H1 (cell line): ENCODE results near the gene KLF13. TPM values are rescaled to one million over a fixed set of nuclear protein-coding genes. Genes with fewer than 3 reads are reported as not detected.

Experiments
- CTCF ChIA-PET: fragments of 300-600 bp; sonication (Branson Sonifier 250); formaldehyde crosslinking; loops from one replicate; lab custom pipeline; 2021; ENCODE audit not compliant: partially characterized antibody; lab: Charles Lee
- POLR2A ChIA-PET: fragments of 300-600 bp; sonication (Branson Sonifier 250); formaldehyde crosslinking; loops from one replicate; lab custom pipeline; 2021; ENCODE audit warnings: inconsistent platforms; ENCODE audit not compliant: partially characterized antibody; lab: Charles Lee
- DNase-seq, 2 experiments: peaks; one replicate each; pipeline versions ENCODE4 v3.0.0 to v3.0.0-alpha.2; 2010 to 2022; ENCODE audit warnings: low spot score in 2 of 2, low read depth in 1 of 2, mixed read lengths in 1 of 2
- FAIRE-seq: peaks from 2 replicates; lab custom pipeline; 2011; peaks lifted over from hg19 to GRCh38; lab: Jason Lieb, UNC
- H2AFZ ChIP-seq: 2 replicates; pipeline ENCODE4 v1.8.1; 2012; ENCODE audit warnings: low read length, inconsistent platforms
- H2AK5ac ChIP-seq: 2 replicates; pipeline ENCODE4 v1.6.1; 2013; ENCODE audit warnings: low read depth, low read length
- H2BK120ac ChIP-seq: replicated peaks from 2 replicates; pipeline ENCODE3; 2013; ENCODE audit warnings: low read depth, low read length, inconsistent platforms
- H2BK12ac ChIP-seq: 2 replicates; pipeline ENCODE4 v1.6.1; 2013; ENCODE audit warnings: low read depth, low read length
- H2BK15ac ChIP-seq: 2 replicates; pipeline ENCODE4 v1.6.1; 2013; ENCODE audit warnings: low read length
- H2BK20ac ChIP-seq: 2 replicates; pipeline ENCODE4 v1.6.1; 2013; ENCODE audit warnings: low read length
- H2BK5ac ChIP-seq: 2 replicates; pipeline ENCODE4 v1.6.1; 2013; ENCODE audit warnings: low read depth, low read length
- H3K14ac ChIP-seq: 2 replicates; pipeline ENCODE4 v1.6.1; 2013; ENCODE audit warnings: inconsistent platforms; ENCODE audit not compliant: insufficient read length
- H3K18ac ChIP-seq: 2 replicates; pipeline ENCODE4 v1.6.1; 2013; ENCODE audit warnings: low read length; ENCODE audit errors: extremely low read depth
- H3K23ac ChIP-seq: 2 replicates; pipeline ENCODE4 v1.6.1; 2013; ENCODE audit warnings: inconsistent platforms; ENCODE audit not compliant: insufficient read length
- H3K23me2 ChIP-seq: 2 replicates; pipeline ENCODE4 v1.6.1; 2013; ENCODE audit warnings: low read depth, low read length
- H3K27ac ChIP-seq: 2 replicates; pipeline ENCODE4 v1.6.1; 2011; ENCODE audit warnings: low read depth, low read length, inconsistent platforms
- H3K27me3 ChIP-seq, 4 experiments: replicated peaks in 1 of 4; 1 replicate in 1 of 4; 2 replicates in 3 of 4; pipeline versions ENCODE4 v1.6.1 to v1.8.1; 2011 to 2013; ENCODE audit warnings: low read length in 3 of 4, mild to moderate bottlenecking in 3 of 4, inconsistent platforms in 2 of 4, mixed read lengths in 2 of 4, moderate library complexity in 1 of 4; ENCODE audit not compliant: control insufficient read depth in 3 of 4, insufficient read depth in 3 of 4; ENCODE audit errors: extremely low read depth in 1 of 4
- H3K36me3 ChIP-seq, 4 experiments: 2 replicates each; pipeline versions ENCODE4 v1.6.1 to v1.8.1; 2011 to 2013; ENCODE audit warnings: mild to moderate bottlenecking in 4 of 4, low read length in 3 of 4, moderate library complexity in 2 of 4, control low read depth in 1 of 4, inconsistent platforms in 1 of 4; ENCODE audit not compliant: insufficient read depth in 4 of 4, control insufficient read depth in 2 of 4
- H3K4ac ChIP-seq: replicated peaks from 2 replicates; pipeline ENCODE3; 2013; ENCODE audit warnings: low read length, low read depth, mixed read lengths, inconsistent platforms; ENCODE audit not compliant: insufficient read length
- H3K4me1 ChIP-seq, 4 experiments: replicated peaks in 1 of 4; 1 replicate in 1 of 4; 2 replicates in 3 of 4; pipeline versions ENCODE4 v1.6.1 to v1.8.1; 2011 to 2013; ENCODE audit warnings: low read length in 3 of 4, inconsistent platforms in 2 of 4, mixed read lengths in 1 of 4; ENCODE audit not compliant: insufficient read depth in 4 of 4, control insufficient read depth in 3 of 4
- H3K4me2 ChIP-seq, 2 experiments: 2 replicates each; pipeline versions ENCODE4 v1.6.1 to v1.8.1; 2011 to 2013; ENCODE audit warnings: low read depth in 2 of 2, low read length in 2 of 2, control low read depth in 1 of 2, inconsistent platforms in 1 of 2, mild to moderate bottlenecking in 1 of 2; ENCODE audit not compliant: insufficient read depth in 1 of 2
- H3K4me3 ChIP-seq, 4 experiments: fragments of 200-600, 300-600 bp in 1 of 4; sonication (generic), shearing (Covaris generic), sonication (Bioruptor Twin) in 1 of 4; 2 replicates each; pipeline versions ENCODE4 v1.5.1 to v1.8.1; 2011 to 2016; ENCODE audit warnings: low read length in 4 of 4, low read depth in 3 of 4, control low read depth in 2 of 4, inconsistent platforms in 2 of 4, mild to moderate bottlenecking in 2 of 4, mixed read lengths in 1 of 4, moderate library complexity in 1 of 4; ENCODE audit not compliant: insufficient read depth in 2 of 4; ENCODE audit errors: extremely low read depth in 1 of 4
- H3K56ac ChIP-seq: replicated peaks from 2 replicates; pipeline ENCODE3; 2013; ENCODE audit warnings: low read depth, mild to moderate bottlenecking, mixed read lengths, low read length, inconsistent platforms; ENCODE audit not compliant: insufficient read length
- H3K79me1 ChIP-seq: 2 replicates; pipeline ENCODE4 v1.6.1; 2013; ENCODE audit warnings: low read depth, low read length, control low read depth
- H3K79me2 ChIP-seq, 2 experiments: 2 replicates each; pipeline versions ENCODE4 v1.6.1 to v1.8.1; 2012 to 2013; ENCODE audit warnings: low read length in 2 of 2, mild to moderate bottlenecking in 2 of 2, inconsistent platforms in 1 of 2; ENCODE audit not compliant: insufficient read depth in 2 of 2, control insufficient read depth in 1 of 2
- H3K9ac ChIP-seq, 4 experiments: replicated peaks in 1 of 4; 1 replicate in 1 of 4; 2 replicates in 3 of 4; pipeline versions ENCODE4 v1.6.1 to v1.8.1; 2011 to 2013; ENCODE audit warnings: low read depth in 3 of 4, low read length in 3 of 4, control low read depth in 2 of 4, mild to moderate bottlenecking in 2 of 4, moderate library complexity in 2 of 4, inconsistent platforms in 1 of 4; ENCODE audit errors: extremely low read depth in 1 of 4
- H3K9me3 ChIP-seq, 2 experiments: 2 replicates each; pipeline versions ENCODE4 v1.6.1 to v1.8.1; 2012 to 2013; ENCODE audit warnings: mild to moderate bottlenecking in 2 of 2, moderate library complexity in 2 of 2, control low read depth in 1 of 2, inconsistent platforms in 1 of 2, low read depth in 1 of 2, low read length in 1 of 2, mixed read lengths in 1 of 2; ENCODE audit not compliant: insufficient read depth in 2 of 2
- H4K20me1 ChIP-seq, 2 experiments: replicated peaks in 1 of 2; 2 replicates each; pipeline versions ENCODE3 to v1.8.1; 2011 to 2013; ENCODE audit warnings: inconsistent platforms in 2 of 2, low read length in 2 of 2, mild to moderate bottlenecking in 1 of 2; ENCODE audit not compliant: insufficient read depth in 2 of 2, control insufficient read depth in 1 of 2
- H4K5ac ChIP-seq: 2 replicates; pipeline ENCODE4 v1.6.1; 2013; ENCODE audit warnings: low read length, low read depth, mixed read lengths, inconsistent platforms; ENCODE audit not compliant: insufficient read length
- H4K8ac ChIP-seq: 2 replicates; pipeline ENCODE4 v1.8.0; 2013; ENCODE audit warnings: mild to moderate bottlenecking, moderate library complexity, low read length, inconsistent platforms; ENCODE audit not compliant: insufficient read depth; ENCODE audit errors: extremely low read depth
- H4K91ac ChIP-seq: replicated peaks from 2 replicates; pipeline ENCODE3; 2013; ENCODE audit warnings: low read length, mixed read lengths, inconsistent platforms; ENCODE audit not compliant: insufficient read length
- EGR1 ChIP-seq: IDR thresholded peaks from 2 replicates; pipeline ENCODE4 v1.6.1; 2011; ENCODE audit warnings: low read depth, low read length, borderline replicate concordance
- EP300 ChIP-seq, 2 experiments: IDR thresholded peaks; 1 replicate in 1 of 2; 2 replicates in 1 of 2; pipeline ENCODE4 v1.6.1; 2011 to 2012; ENCODE audit warnings: low read depth in 2 of 2, low read length in 2 of 2, mild to moderate bottlenecking in 2 of 2, borderline replicate concordance in 1 of 2, inconsistent platforms in 1 of 2, moderate library complexity in 1 of 2
- SRF ChIP-seq: IDR thresholded peaks from 2 replicates; pipeline ENCODE4 v1.6.1; 2011; ENCODE audit warnings: mild to moderate bottlenecking, low read depth, low read length, moderate library complexity
- TBP ChIP-seq: IDR thresholded peaks from 2 replicates; pipeline ENCODE4 v1.6.1; 2011; ENCODE audit warnings: low read depth, low read length, improper control_type of control experiment
- WGBS, 2 experiments: shearing (Covaris generic) in 1 of 2; methylation state at CpG; one replicate each; pipeline versions ENCODE4 v1.1.6 to v1.1.7; 2013 to 2015; ENCODE audit warnings: low lambda C conversion rate in 2 of 2, mixed read lengths in 2 of 2, inconsistent platforms in 1 of 2, low coverage in 1 of 2, missing lambda C conversion rate in 1 of 2; ENCODE audit not compliant: insufficient replicate concordance in 2 of 2, insufficient coverage in 1 of 2, insufficient read length in 1 of 2; ENCODE audit errors: extremely low coverage in 1 of 2, missing lambda C conversion rate in 1 of 2; 5-methylcytosine and 5-hydroxymethylcytosine counted together
- polyA plus RNA-seq, 7 experiments: library from polyadenylated mRNA; depleted of rRNA in 3 of 7; stranded (reverse) in 5 of 7; unstranded in 2 of 7; fragments of >200 nt in 5 of 7; fragments of 200-250 nt in 2 of 7; gene quantifications; 1 replicate in 5 of 7; 2 replicates in 1 of 7; 4 replicates in 1 of 7; pipeline versions ENCODE4 v1.2.1 to v1.2.3, GENCODE V29; 2011 to 2013; ENCODE audit warnings: missing spikeins in 2 of 7, mixed read lengths in 2 of 7
- total RNA-seq: library from RNA; stranded (reverse); fragmentation: NEBNext Ultra II Directional; extraction: Animal tissue kit (Norgen Biotek cat#: 25700); gene quantifications from 2 replicates; pipeline ENCODE4 v1.2.1, GENCODE V29; 2021
- TF ChIP-seq, protein P1 (sequence below): IDR thresholded peaks from 2 replicates; pipeline ENCODE4 v1.6.1; 2011; ENCODE audit warnings: low read length, improper control_type of control experiment

Gene KLF13
- total and polyA plus RNA-seq, 2 of the 8 experiments (the other 6 are each of a cell fraction or from before 2014, with no cell fraction given), result 18.3 to 33.4 TPM

DNA sequence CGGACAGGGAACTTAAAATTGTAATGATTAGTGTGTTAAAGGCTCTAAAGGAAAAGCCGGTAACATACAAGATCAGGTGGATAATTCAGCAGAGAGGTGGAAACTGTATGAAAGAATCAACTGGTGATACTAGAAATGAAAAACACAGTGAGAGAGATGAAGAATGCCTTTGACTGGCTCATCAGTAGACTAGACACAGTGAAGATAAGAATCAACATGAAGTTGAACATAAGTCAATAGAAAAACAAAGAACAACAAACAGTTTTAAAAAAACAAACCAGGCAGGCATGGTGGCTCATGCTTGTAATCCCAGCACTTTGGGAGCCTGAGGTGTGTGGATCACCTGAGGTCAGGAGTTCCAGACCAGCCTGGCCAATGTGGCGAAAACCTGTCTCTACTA is 82.1 kb downstream of the KLF13 start:
- WGBS, 2 experiments, result 80% methylated on average over 3 of the region's 3 CpGs; no CpG with 5 or more reads in 1 of the 2 experiments
- peaks cover 2% of the 10 kb centered on the region; the same call in 1 of the 2 replicates for H3K23me2 ChIP-seq
- no peak overlapping the region for H3K18ac ChIP-seq
- H3K27me3 ChIP-seq, result no peaks in the 10 kb centered on the region
- TF ChIP-seq EGR1 (no peak), SRF (no peak), EP300 (IDR thresholded peaks at IDR 0.05; ENCODE audit: borderline replicate concordance in 1 of 2, low read depth in 2 of 2, low read length in 2 of 2) (no peak), TBP (no peak)
- TF ChIP-seq, protein P1, sequence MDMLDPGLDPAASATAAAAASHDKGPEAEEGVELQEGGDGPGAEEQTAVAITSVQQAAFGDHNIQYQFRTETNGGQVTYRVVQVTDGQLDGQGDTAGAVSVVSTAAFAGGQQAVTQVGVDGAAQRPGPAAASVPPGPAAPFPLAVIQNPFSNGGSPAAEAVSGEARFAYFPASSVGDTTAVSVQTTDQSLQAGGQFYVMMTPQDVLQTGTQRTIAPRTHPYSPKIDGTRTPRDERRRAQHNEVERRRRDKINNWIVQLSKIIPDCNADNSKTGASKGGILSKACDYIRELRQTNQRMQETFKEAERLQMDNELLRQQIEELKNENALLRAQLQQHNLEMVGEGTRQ, result no peak
- no peak overlapping the region for H3K56ac ChIP-seq
- H3K23ac ChIP-seq, result no peak overlapping the region
- H2BK15ac ChIP-seq, result no peak overlapping the region
- H3K4ac ChIP-seq, result no peak overlapping the region
- no peak overlapping the region for H2BK20ac ChIP-seq
- H2BK12ac ChIP-seq, result no peak overlapping the region
- no peaks in the 10 kb centered on the region for H3K79me2 ChIP-seq
- no peaks in the 10 kb centered on the region for H3K4me1 ChIP-seq
- H3K27ac ChIP-seq, result no peak overlapping the region
- ChIA-PET CTCF (no interaction called here), POLR2A (no interaction called here)
- FAIRE-seq, result no peak
- H3K4me2 ChIP-seq, result no peak overlapping the region
- H4K8ac ChIP-seq, result no peak overlapping the region
- H4K20me1 ChIP-seq, result no peaks in the 10 kb centered on the region
- H3K9ac ChIP-seq, result no peak overlapping the region
- no peaks in the 10 kb centered on the region for H3K36me3 ChIP-seq
- no peak overlapping the region for H4K5ac ChIP-seq
- DNase-seq, result no peak
- no peak overlapping the region for H2AK5ac ChIP-seq
- no peak overlapping the region for H3K4me3 ChIP-seq
- H2AFZ ChIP-seq, result no peak overlapping the region
- no peak overlapping the region for H4K91ac ChIP-seq
- no peak overlapping the region for H2BK5ac ChIP-seq
- no peak overlapping the region for H3K14ac ChIP-seq
- H2BK120ac ChIP-seq, result no peak overlapping the region
- H3K9me3 ChIP-seq, result peaks cover 0 to 4% of the 10 kb centered on the region in 2 experiments; a peak in 1 of 4 replicates
- no peaks in the 10 kb centered on the region for H3K79me1 ChIP-seq
